ENCODE data around the gene NUDT14.

NUDT14 gene

DNA sequence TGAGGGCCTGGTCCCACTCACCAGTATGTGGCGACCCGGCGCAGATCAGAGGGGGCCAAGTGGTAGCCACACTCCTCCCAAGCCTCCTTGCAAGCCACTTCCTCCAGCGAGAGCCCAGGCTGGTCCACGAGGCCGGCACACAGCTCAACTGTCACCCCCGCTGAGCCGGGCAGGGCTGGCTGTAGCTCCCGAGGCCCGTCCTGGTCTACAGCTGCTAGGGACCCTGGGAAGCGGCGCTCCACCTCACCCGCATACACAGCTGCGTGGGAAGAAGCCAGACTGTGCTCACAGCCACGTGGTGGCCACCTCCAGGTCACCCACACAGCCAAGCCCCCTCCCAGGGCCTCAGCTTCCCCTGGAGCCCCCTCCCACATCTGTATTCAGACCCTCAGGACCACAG is 4.6 kb downstream of the NUDT14 start:
- in situ Hi-C loops (cut with MboI; ENCODE audit: low sequenced_read_pairs), result no loop called here

DNA sequence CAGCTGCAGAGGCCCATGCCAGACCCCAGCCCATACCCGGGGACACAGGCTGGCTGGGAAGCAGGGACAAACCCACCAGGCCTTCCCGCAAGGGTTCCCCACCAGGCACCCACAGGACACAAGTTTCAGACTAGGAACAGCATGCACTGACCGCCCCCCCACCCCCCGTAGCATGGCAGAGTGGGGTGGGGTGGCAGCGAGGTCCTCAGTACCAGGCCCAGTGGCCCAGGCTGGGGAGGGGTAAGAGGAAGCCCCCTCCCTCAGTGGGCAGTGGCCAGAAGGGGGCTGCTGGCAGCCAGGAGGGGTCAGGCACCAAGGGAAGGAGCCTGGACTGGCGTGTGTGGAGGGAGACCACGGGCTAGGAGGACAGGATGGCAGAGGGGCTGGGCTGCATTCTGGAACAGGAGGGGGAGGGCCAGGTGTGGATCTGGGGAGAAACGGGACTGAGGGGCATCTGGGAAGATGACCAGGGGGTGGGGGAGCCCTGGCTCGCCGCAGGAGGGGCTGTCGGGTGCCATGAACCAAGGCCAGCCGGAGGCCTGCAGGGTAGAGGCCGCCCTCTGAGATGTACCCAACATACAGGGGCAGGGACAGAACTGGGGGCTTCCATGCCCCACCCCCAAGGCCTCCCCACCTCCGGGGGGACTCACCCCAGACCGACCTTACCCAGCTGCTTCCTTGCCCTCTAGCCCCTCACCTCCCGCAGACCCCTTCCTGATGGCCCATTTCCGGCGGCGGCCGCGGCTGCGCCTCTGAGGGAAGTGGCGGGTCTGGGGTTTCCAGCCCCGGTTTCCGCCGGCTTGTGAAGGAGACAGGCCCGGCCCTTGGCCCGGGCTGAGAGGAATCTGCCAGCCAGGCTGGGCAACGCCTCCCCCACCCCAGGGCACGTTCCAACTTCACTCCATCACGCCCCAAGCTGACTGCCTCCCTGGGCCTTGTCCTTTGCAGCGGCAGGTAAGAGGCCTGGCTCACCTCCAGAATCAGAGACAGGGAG is 6.9 kb downstream of the NUDT14 start:
- in situ Hi-C loops (cut with MboI; ENCODE audit: low sequenced_read_pairs), result no loop called here

DNA sequence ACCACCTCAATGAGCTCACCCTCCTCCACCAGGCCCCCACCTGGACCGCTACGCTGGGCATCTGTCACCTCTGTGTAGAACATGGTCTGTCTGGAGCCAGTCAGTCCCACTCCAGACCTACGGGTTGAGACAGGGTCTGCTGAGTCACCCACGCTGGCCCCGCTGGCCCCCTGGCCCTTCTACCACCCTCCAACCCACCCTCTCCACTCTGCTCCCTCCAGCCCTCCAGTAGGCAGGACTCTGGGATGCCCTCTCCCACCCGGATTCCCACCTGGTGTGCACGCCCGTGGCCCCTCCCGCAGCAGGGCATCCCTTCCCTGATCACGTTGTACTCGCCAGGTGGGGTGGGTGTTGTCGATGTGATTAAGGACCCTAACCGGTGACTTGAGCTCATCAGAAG is 8.0 kb downstream of the NUDT14 start:
- in situ Hi-C loops (cut with MboI; ENCODE audit: low sequenced_read_pairs), result no loop called here

DNA sequence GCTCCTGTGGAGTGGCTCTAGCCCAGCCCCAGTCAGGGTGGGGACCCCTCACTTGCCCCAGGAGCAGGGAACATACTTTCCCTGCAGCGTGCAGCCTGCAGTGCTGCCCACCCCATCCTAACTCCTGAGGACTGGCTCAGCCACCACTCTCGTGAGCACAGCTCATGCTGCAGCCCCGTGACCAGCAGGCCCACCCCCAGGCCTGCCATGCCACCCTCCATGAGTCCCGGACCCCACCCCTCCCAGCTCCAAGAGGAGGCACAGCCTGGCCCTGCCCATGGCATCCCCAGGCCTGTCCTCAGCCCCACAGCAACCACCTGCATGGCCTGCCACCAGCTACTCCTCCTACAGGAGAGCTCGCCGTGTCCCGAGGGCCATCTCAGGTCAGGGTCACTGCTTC is 8.6 kb downstream of the NUDT14 start:
- in situ Hi-C loops (cut with MboI; ENCODE audit: low sequenced_read_pairs), result no loop called here

DNA sequence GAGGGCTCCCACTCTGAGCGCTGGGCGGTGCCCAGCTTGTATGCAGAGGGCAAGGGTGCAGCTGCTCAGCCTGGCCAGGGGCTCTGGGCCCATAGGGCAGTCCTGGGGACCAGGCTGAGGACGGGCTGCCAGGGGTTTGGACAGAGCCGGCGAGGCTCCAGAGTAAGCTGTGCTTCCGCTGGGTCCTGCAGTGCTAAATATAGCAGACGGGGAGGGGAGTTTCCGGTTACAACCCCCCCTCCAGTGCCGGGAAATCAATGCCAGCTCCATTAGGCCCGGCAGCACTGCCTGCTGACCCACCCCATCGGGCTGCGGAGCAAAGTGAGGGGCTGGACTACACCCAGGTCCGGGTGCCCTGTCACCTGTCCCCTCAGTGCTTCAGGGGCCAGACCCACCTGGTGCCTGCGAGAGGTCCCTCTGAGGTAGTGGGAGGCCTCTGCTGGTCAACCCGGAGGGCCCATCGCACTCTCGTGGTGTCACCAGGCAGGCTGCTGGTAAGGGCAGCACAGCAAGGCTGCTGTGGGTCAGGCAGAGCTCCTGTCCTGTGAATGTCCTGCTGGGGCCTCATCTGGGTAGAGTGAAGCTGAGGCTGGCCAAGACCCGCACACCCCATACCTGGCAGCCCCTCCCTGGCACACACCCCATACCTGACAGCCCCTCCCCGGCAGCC is 10.0 kb downstream of the NUDT14 start:
- in situ Hi-C loops (cut with MboI; ENCODE audit: low sequenced_read_pairs), result no loop called here

DNA sequence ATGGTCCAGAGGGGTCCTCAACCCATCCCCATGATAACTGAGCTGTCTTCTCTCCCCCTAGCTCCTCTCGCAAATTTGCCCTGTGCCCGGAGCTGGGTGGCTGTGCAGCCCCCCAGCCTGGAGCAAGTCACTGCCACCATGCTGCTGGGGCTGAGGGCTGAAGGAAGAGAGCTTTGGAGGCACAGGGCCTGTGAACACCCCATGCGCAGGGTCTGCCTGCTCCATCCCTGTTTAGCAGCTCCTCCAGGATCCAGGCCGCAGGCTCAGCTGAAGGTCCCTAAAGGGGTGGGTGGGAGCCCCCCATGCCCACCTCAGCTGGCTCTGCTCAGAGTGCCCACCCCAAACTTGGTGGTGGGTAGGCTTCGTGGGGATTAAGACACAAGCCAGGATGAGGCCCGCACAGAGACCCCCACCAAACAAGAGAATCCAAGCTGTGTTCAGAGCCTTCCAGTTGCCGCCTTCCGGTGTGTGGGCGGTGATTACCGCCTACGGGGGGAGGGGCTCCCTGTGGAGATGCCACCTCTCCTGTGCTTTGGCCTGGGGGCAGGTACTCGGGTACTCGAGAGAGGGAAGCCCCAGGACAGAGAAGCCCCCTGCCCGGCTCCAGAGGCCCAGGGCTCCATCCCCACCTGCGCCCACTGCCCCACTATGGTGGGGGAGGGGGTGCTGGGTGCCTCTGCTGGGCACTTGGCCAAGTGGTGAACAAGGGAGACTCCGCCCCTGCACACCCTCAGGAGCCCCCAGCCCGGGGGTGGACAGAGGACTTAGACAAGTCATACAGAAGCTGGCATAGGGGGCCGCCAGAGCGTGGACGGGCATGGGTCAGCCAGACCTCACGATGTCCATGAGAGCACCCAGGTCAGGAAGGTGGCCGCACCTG is 11.1 kb downstream of the NUDT14 start:
- in situ Hi-C loops (cut with MboI; ENCODE audit: low sequenced_read_pairs), result no loop called here

DNA sequence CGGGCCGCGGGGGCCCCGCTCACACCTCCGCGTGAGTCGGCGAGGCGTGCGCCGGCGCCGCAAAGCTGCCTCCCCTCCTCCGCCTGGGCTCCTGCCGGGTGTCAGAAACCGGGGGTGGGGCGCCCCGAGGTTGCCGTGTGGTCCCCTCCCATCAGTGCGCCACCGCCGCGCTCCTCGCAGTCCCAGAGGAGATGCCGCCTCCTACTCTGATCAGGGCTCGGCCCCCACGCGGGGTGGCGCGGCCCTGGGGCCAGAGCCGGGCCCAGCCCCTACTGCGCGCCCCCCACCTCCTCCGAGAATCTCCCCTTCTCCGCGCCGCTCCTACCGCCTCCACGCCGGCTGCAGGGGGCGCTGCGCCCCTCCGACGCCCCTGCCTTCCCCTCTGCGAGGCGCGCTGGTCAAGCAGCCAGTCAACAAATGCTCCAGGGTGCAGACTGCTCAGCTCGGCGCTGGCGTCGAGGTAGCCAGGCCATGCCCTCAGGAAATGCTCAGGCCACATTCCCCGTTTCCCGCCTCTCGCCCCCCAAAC is 12.1 kb downstream of the NUDT14 start:
- in situ Hi-C loops (cut with MboI; ENCODE audit: low sequenced_read_pairs), result no loop called here

DNA sequence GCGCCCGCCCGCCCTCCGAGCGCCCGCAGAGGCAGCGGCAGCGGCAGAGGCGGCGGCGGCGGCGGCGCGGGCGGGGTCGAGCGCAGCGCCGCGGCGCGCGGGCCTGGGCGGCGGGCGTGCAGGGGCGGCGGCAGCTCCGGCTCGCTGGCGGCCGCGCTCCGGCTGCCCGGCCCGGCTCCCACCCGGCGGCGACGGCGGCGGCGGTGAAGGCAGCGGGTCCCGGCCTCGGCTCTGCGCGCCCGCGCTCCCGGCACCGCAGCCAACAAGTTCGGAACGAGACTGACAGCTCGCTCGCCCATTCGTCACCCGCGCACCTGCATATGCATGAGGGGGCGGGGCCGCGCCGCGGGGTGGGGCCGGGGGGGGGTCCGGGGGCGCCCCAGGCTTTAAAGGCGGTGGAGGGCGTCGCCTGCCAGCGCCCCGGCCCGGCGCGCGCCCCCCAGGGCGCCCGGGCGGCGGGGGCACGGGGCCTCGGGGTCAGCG is 12.6 kb downstream of the NUDT14 start, which contains the start of gene JAG2:
Gene JAG2 (minus strand): TSS at position 281 of the 483 bp plus-strand sequence. CDS start 356 bp downstream, outside the sequence.
- in situ Hi-C loops (cut with MboI; ENCODE audit: low sequenced_read_pairs), result no loop called here

DNA sequence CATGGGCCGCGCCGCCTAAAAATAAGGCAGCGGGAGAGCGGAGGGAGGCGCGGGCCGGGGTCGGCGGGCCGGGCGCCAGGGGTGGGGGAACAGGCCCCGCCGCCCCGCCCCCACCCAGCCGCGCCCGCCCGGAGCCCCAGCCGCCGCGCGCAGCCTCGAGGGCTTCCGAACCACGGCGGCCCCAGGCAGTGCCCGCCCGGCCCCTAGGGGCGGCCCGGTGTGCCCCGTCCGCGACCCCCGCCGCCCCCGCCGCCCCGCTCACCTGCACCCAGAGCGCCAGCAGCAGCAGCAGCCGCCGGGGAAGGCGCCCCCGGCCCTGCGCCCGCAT is 13.1 kb downstream of the NUDT14 start:
- in situ Hi-C loops (cut with MboI; ENCODE audit: low sequenced_read_pairs), result no loop called here

DNA sequence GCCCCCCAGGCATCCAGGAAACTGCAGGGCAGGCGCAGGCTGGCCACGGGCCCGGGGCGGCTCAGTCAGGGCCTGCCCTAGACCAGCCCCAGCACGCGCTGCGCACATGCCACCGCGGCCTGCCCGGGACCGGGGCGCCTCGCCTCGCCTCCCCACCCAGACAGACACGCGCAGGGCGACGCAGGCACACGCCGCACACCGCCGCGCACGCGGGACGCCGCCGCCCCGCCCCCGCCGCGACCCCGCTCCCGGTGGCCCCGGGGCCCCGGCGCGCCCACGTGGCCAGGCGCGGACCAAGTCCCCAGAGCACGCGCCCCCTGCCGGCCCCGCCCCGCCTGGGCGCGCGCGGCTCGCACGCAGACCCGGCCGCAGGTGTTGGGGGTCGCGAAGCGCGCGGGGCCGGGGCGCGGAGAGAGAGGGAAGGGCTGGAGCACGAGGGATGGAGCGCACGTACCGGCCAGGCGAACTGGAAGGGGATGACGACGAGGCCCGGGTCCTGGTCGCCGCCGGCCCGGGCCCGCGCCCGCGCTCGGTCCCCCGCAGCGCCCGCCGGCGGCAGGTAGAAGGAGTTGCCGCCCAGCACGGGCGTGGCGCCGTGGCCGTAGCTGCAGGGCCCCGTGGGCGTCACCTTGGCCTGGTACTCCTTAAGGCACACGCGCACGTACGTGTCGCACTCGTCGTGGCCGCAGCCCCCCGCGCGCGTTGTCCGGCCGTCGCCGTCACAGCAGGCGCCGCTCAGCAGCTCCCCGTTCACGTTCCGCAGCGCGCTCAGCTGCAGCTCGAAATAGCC is 13.6 kb downstream of the NUDT14 start:
- in situ Hi-C loops (cut with MboI; ENCODE audit: low sequenced_read_pairs), result no loop called here

DNA sequence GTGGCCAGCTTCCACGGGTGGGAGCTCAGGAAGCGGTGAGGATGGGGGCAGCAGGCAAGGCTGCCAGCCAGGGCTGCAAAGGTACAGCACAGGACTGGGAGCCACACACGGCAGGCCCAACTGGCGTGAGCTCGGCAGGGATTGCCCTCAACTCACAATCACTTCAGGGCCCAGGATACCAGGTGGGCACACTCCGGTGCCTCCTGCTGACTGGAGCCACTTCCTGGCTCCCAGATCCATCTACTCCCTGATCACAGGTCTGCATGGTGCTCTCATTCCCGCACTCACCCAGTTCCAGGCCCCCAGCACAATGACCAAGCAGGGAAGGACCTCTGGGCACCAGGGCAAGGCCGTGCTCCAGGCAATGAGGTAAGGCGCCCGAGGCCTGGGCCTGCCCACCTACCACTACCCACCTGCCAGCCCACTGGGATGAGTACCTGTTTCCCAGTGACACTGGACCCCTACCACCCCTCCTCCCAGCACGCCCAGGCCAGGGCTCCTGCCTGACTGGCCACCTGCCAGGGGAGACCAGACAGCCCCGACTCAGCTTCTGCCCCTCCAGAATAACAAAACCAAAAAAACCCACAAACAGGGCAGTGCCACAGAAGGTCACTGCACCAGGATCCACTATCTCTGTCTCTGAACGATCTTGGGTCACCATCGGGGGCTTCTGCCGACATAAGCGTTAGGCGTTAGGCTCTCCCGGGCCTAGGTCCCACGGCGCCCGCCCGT is 14.4 kb downstream of the NUDT14 start:
- in situ Hi-C loops (cut with MboI; ENCODE audit: low sequenced_read_pairs), result no loop called here

DNA sequence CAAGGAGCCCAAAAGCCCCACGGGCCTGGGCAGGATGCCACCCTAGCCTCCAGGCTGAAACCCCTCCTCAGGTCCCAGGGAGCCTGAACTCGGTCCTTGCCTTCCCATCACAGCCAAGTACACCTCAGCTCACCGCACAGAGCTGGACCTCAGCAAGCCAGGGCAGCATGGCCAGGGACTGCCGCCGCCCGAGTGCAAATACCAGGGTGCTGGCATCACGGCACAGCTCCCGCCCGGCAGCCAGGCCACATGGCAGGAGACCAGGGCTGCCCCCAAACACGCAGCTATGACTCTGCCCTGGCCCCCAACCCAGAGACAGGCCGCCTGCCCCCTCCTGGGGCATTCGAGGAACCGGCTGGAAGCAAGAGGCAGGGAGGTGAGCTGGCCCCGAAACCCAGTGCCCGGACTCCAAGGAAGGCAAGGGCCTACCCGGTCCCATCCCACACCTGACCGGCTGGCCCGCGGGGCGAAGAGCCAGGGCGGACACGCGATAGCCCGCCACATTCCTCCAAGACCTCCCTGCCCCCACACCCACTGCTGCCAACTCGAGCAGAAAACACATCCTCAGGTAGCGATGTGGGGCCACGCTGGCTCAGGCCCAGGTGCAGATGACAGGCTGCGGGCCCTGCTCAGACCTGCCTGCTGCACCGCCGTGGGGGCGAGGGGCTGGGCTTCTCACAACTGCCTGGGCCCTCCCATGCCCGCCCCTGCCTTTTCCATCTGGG is 15.2 kb downstream of the NUDT14 start:
- in situ Hi-C loops (cut with MboI; ENCODE audit: low sequenced_read_pairs), result no loop called here

DNA sequence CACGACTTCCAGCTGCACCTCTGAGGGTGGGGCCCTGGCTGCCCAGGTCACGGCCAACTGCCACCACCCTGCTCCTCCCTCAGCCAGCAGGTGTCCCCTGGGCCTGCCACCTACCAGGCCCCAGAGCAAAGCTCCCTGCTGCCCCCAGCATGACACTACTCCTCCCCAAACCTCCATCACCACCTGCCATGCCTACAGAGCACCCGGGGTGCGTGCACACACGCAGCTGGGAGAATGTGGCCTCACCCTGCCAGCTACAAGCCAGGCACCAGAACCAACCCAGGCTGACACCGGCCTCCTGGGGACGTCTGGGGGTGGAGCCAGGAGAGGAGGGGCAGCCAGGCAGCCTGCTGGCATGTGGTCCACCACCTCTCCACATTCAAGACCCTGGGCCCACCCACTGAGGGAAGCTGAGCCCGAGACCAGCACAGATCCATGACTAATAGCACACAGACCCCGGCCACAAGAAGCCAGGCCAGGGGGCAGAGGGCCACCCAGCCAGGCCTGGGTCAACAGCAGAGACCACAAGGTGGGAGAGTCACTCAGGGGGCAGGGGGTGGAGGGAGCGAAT is 15.9 kb downstream of the NUDT14 start:
- in situ Hi-C loops (cut with MboI; ENCODE audit: low sequenced_read_pairs), result no loop called here

DNA sequence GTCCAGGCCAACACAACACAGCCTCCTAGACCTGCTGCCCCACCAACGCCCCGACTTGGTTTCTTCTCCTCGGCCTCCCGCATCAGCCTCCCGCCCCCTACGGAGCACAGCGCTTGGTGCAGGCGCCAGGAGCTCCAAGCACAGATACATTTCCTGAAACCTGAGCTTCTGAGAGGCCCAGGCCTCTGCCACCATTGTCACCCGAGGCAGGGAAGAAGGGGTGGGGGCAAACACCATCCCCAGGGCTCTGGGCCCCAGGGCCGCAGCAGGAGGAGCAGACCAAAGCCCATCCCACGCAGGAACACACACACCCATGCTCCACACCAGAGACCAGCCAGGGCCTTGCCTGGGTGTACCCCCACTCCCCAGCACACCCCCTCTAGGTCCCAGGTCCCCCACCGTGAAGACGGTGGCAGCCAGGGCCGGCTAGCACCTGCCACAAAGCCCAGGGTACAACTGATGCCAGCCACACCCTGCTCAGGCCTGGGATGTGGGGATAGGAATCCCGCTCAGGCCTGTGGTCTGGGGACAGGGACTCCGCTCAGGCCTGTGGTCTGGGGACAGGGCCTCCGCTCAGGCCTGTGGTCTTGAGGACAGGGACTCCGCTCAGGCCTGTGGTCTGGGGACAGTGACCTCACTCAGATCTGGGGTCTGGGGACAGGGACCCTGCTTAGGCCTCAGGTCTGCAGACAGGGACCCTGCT is 17.9 kb downstream of the NUDT14 start:
- in situ Hi-C loops (cut with MboI; ENCODE audit: low sequenced_read_pairs), result no loop called here

DNA sequence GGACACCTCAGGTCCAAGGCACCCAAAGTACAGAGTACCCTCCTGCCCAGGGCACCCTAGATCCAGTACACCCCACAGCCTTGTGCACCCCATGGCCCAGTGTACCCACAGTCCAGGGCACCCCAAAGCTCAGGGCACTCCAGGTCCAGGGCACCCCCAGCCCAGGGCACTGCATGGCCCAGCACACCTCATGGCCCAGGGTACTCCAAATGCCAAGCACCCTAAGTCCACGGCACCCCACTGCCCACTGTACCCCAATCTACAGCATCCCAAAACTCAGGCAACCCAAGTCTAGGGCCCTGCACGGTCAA is 18.5 kb downstream of the NUDT14 start:
- in situ Hi-C loops (cut with MboI; ENCODE audit: low sequenced_read_pairs), result no loop called here

DNA sequence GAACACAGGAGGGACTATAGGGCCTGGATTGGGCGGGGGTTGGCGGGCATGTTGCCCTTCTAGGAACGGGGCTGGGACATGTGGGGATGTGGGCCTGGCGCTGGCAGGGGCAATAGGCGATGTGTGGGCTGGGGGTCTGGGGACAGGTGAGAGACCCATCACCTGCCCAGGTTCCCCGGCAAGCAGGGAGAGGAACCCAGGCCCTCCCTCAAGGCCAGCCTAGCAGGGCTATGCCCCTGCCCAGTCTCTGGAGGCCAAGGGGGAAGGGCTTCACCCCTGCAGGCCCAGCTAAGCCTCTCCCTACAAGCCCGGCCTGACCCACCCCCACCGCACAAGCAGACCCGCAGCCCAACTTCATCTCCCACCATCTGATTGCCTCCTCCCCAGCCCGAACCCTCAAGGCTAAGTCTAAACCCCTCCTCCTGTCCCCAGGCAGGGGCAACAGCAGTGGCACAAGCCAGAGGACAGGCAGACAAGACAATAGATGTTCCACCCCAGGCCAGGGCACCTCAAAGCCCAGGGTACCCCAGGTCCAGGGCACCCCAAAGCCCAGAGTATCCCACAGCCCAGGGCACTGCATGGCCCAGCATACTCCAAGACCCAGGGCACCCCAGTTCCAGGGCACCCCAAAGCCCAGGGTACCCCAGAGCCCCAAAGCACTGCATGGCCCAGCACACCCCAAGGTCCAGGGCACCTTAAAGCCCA is 19.0 kb downstream of the NUDT14 start:
- in situ Hi-C loops (cut with MboI; ENCODE audit: low sequenced_read_pairs), result no loop called here

DNA sequence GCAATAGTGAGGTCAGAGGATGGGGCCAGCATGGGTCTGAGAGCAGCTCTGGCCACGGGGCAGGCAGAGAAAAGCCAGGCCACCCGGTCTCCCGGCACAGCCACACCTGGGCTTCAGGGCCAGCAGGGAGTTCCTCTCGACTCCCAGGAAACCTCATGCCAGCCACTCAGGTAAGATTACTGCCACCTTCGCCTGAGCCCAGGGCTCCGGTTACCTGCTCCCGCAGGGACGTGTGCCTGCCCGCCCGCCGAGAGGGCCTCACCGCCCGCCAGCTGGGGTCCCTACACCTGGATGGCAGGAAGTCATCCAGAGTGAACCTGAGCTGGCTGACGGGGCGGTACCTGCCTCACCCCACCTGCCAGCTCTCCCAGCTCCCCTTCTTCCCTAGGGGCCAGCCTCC is 19.8 kb downstream of the NUDT14 start:
- in situ Hi-C loops (cut with MboI; ENCODE audit: low sequenced_read_pairs), result no loop called here

Data from hTERT RPE-1 (cell line).